Measurements from ENCODE around the gene RAI14.

Gene RAI14

DNA sequence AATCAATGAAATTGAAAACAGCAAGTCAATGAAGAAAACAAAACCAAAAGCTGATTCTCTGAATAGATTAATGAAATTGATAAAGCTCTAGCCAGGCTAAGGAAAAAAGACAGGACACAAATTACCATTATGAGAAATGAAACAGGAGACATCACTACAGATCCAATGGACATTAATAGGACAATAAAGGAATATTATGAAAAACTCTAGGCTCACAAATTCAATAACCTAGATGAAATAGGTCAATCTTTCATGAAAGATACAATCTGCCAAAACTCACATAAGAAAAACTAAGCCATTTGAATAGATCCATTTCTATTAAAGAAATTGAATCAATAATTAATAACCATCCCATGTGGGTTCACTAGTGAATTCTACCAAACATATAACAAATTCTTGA lies 220.1 kb downstream of the RAI14 start:
- no peak overlapping the region for H3K4me3 ChIP-seq (replicated peaks; ENCODE audit: low read depth, low read length)
- no peak for DNase-seq (ENCODE audit: extremely low read depth, low read depth)
- TF ChIP-seq, protein P1, sequence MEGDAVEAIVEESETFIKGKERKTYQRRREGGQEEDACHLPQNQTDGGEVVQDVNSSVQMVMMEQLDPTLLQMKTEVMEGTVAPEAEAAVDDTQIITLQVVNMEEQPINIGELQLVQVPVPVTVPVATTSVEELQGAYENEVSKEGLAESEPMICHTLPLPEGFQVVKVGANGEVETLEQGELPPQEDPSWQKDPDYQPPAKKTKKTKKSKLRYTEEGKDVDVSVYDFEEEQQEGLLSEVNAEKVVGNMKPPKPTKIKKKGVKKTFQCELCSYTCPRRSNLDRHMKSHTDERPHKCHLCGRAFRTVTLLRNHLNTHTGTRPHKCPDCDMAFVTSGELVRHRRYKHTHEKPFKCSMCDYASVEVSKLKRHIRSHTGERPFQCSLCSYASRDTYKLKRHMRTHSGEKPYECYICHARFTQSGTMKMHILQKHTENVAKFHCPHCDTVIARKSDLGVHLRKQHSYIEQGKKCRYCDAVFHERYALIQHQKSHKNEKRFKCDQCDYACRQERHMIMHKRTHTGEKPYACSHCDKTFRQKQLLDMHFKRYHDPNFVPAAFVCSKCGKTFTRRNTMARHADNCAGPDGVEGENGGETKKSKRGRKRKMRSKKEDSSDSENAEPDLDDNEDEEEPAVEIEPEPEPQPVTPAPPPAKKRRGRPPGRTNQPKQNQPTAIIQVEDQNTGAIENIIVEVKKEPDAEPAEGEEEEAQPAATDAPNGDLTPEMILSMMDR (IDR thresholded peaks at IDR 0.05; ENCODE audit: low read depth, low read length, missing control alignments), result no peak

DNA sequence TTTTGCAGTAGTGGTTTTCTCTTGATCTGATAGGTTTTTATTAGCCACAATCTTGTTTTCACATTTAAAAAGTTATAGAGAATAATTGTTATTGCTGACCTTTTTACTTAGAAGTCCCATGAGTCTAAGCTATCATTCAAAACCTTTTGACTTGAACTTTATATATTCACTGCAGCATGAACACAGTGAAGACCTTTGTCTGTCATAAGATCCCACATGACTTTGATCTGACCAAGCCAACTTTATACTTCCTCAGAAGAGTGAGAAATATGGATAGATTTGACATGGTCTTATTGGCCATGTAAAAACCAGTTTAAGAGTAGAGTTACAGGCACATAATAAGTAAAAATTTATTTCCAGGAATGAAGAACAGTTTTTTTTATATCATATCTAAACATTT lies 225.1 kb downstream of the RAI14 start:
- DNase-seq (ENCODE audit: extremely low read depth, low read depth), result no peak
- H3K4me3 ChIP-seq (replicated peaks; ENCODE audit: low read depth, low read length), result no peak overlapping the region
- TF ChIP-seq, protein P1 (IDR thresholded peaks at IDR 0.05; ENCODE audit: low read depth, low read length, missing control alignments), result no peak

Data from HFF-Myc (cell line).